ENCODE results near the gene PCNX1. TPM values are rescaled to one million over a fixed set of nuclear protein-coding genes. Genes with fewer than 3 reads are reported as not detected.

The PCNX1 gene
- total and polyA plus RNA-seq, 5 donors from 2014 or later: 16.4 to 202 (median 21.1) TPM

- H3K27me3 Mint-ChIP-seq: no peaks in the 10 kb centered on the region
- DNase-seq (no peak), ATAC-seq (ENCODE audit: low read depth in 2 of 2) (no peak)
- H3K27ac ChIP-seq (ENCODE audit: insufficient read depth, low read length, poor library complexity, severe bottlenecking): no peak overlapping the region
- peak overlapping the region in 2 of 4 donors; percentile 33 to 57 for H3K4me3 Mint-ChIP-seq
- H3K36me3 Mint-ChIP-seq: peaks cover 50% of the 10 kb centered on the region
- H3K4me3 ChIP-seq (ENCODE audit: low read depth, low read length): no peak overlapping the region
- peaks cover 73% of the 10 kb centered on the region for H3K36me3 ChIP-seq (ENCODE audit: control insufficient read depth, insufficient read depth, low read length)
- peak overlapping the region in 1 of 3 donors; percentile 84 for H3K27ac Mint-ChIP-seq
- peaks cover 18 to 32% of the 10 kb centered on the region in 2 experiments for H3K9me3 ChIP-seq (ENCODE audit: control insufficient read depth in 2 of 2, low read length in 2 of 2)
- peaks cover 8% of the 10 kb centered on the region for H3K4me1 ChIP-seq (ENCODE audit: control insufficient read depth, insufficient read depth, low read length, poor library complexity, severe bottlenecking)
- H3K4me1 Mint-ChIP-seq: peaks cover 20 to 54% (median 33%) of the 10 kb centered on the region in 4 donors
- no peaks in the 10 kb centered on the region for H3K27me3 ChIP-seq (ENCODE audit: control insufficient read depth, insufficient read depth, low read length)
- H3K9me3 Mint-ChIP-seq: peaks cover 0 to 32% (median 20%) of the 10 kb centered on the region in 7 donors
These were observed 40.5 kb downstream of the PCNX1 start for GRCh38 chr14:70947739-70948138.

DNA sequence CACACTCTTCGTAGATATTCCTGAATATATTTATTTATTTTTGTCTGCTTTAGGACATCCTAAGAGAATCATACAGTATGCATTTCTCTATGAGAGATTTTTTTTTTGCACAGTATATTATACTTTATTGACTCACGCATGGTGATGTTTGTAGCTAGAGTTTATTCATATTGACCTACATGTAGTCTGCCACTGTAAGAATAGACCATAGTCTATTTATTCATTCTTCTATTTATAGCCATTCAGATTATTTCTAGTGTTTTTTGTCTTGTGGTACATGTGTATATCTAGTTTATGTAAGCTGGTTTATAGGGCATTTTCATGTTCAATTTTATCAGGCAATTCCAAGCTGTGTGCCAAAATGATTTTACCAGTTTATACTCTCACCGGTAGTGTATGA lies 45.2 kb downstream of the PCNX1 start:
- peaks cover 0 to 6% of the 10 kb centered on the region in 2 experiments for H3K9me3 ChIP-seq (ENCODE audit: control insufficient read depth in 2 of 2, low read length in 2 of 2)
- Mint-ChIP-seq H3K4me3 (no peak overlapping the region), H3K27me3 (no peaks in the 10 kb centered on the region), H3K36me3 (peaks cover 24% of the 10 kb centered on the region), H3K4me1 (peaks cover 32 to 57% (median 34%) of the 10 kb centered on the region in 4 donors), H3K27ac (peak overlapping the region in 2 of 3 donors; percentile 36 to 69), H3K9me3 (peaks cover 0 to 7% (median 5%) of the 10 kb centered on the region in 7 donors)
- DNase-seq (no peak), ATAC-seq (ENCODE audit: low read depth in 2 of 2) (no peak)
- no peaks in the 10 kb centered on the region for H3K27me3 ChIP-seq (ENCODE audit: control insufficient read depth, insufficient read depth, low read length)
- H3K4me1 ChIP-seq (ENCODE audit: control insufficient read depth, insufficient read depth, low read length, poor library complexity, severe bottlenecking): peaks cover 29% of the 10 kb centered on the region
- H3K4me3 ChIP-seq (ENCODE audit: low read depth, low read length): no peak overlapping the region
- peaks cover 41% of the 10 kb centered on the region for H3K36me3 ChIP-seq (ENCODE audit: control insufficient read depth, insufficient read depth, low read length)
- H3K27ac ChIP-seq (ENCODE audit: insufficient read depth, low read length, poor library complexity, severe bottlenecking): no peak overlapping the region

DNA sequence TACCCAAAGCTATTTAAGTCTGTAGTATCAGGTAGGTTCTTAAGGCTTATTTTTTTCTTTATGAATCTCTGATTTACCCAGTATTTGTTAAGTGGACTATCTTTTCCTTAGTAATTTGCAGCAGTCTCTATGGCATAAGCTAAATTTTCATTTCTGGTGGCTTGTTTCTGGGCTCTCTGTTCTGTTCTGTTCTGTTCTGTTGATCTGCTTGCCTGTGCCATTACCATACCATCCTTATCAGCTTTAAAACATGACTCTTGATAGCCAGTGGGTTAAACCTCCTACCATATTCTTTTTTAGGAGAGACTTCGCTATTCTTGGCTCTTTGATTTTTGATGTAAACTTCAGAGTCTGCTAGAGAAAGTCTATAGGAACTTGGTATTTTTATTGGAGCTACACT lies 46.8 kb downstream of the PCNX1 start:
- peak overlapping the region in 2 of 3 donors; percentile 78 to 92 for H3K27ac Mint-ChIP-seq
- Histone ChIP-seq H3K4me1 (ENCODE audit: control insufficient read depth, insufficient read depth, low read length, poor library complexity, severe bottlenecking) (peaks cover 33% of the 10 kb centered on the region), H3K27me3 (ENCODE audit: control insufficient read depth, insufficient read depth, low read length) (no peaks in the 10 kb centered on the region), H3K27ac (ENCODE audit: insufficient read depth, low read length, poor library complexity, severe bottlenecking) (no peak overlapping the region), H3K36me3 (ENCODE audit: control insufficient read depth, insufficient read depth, low read length) (peaks cover 27% of the 10 kb centered on the region), H3K4me3 (ENCODE audit: low read depth, low read length) (peak overlapping the region; percentile 13), H3K9me3 (ENCODE audit: control insufficient read depth in 2 of 2, low read length in 2 of 2) (no peaks in the 10 kb centered on the region)
- no peak for DNase-seq
- H3K36me3 Mint-ChIP-seq: peaks cover 20% of the 10 kb centered on the region
- peak overlapping the region in 2 of 4 donors; percentile 3 to 8 for H3K4me3 Mint-ChIP-seq
- ATAC-seq (ENCODE audit: low read depth in 2 of 2): no peak
- H3K4me1 Mint-ChIP-seq: peaks cover 37 to 57% (median 39%) of the 10 kb centered on the region in 4 donors
- no peaks in the 10 kb centered on the region for H3K27me3 Mint-ChIP-seq
- H3K9me3 Mint-ChIP-seq: peaks cover 0 to 1% (median 0%) of the 10 kb centered on the region in 7 donors

DNA sequence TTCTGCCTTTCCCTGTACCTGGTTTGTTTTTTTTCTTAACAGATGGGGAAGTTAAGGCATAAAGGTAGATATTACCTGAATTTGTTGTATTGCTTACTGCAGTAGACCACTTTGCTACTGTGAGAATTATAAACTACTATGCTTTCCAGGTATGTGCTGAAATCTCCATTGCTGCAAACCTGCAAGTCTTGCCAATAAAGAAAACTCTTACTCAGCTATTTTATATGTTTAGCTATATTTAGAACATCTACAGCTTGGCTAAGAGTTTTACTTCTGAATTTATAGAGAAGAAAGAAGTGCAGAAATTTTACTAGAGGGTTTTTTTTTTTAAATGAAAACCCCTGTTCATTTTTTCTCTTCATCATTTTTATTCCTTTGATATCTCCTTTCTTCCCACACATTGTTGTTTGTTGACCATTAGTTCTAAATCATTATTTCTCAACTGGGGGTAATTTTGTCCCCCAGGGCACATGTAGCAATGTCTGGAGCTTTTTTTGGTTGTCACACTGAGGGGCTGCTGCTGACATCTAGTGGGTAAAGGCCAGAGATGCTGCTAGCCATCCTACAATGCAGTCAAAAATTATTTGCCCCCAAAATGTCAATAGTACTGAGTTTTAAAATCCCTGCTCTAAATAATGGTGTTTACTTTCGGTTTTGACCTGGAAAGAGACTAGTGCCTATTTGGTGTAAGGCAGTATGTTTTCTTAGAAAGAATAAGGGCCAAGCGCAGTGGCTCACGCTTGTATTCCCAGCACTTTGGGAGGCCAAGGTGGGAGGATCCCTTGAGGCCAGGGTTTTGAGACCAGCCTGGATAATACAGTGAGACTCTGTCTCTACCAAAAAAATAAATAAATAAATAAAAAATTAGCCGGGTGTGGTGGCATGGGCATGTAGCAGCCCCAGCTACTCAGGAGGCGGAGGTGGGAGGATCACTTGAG lies 48.6 kb downstream of the PCNX1 start:
- H3K27me3 Mint-ChIP-seq: no peaks in the 10 kb centered on the region
- no peaks in the 10 kb centered on the region for H3K9me3 Mint-ChIP-seq
- peak overlapping the region in 2 of 4 donors; percentile 24 to 64 for H3K4me3 Mint-ChIP-seq
- Histone ChIP-seq H3K27me3 (ENCODE audit: control insufficient read depth, insufficient read depth, low read length) (no peaks in the 10 kb centered on the region), H3K4me1 (ENCODE audit: control insufficient read depth, insufficient read depth, low read length, poor library complexity, severe bottlenecking) (peaks cover 33% of the 10 kb centered on the region), H3K4me3 (ENCODE audit: low read depth, low read length) (peak overlapping the region; percentile 37), H3K9me3 (ENCODE audit: control insufficient read depth in 2 of 2, low read length in 2 of 2) (no peaks in the 10 kb centered on the region), H3K27ac (ENCODE audit: insufficient read depth, low read length, poor library complexity, severe bottlenecking) (peak overlapping the region; percentile 5), H3K36me3 (ENCODE audit: control insufficient read depth, insufficient read depth, low read length) (peaks cover 10% of the 10 kb centered on the region)
- peaks cover 32 to 54% (median 38%) of the 10 kb centered on the region in 4 donors for H3K4me1 Mint-ChIP-seq
- DNase-seq (peak; percentile 33 to 61 (median 61)), ATAC-seq (ENCODE audit: low read depth in 2 of 2) (peak; percentile 77 to 81)
- H3K36me3 Mint-ChIP-seq: peaks cover 18% of the 10 kb centered on the region
- peak overlapping the region in 2 of 3 donors; percentile 4 to 89 for H3K27ac Mint-ChIP-seq

DNA sequence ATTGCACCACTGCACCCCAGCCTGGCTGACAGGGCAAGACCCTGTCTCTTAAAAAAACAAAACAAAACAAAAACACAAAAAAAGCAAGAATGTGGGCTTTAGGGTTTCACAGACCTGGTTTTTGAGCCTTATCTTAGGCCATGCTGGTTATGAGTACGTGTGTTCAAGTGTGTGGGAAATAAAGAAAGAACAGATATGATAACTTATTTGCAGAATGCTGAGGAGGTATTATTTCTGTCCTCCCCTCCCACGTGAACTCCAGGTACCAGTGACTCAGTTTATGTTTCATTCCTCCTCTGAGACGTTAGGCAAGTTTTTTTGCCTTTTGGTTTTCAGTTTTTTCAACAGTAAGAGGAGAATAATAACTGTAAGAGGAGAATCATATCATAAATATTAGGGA lies 49.3 kb downstream of the PCNX1 start:
- Histone ChIP-seq H3K36me3 (ENCODE audit: control insufficient read depth, insufficient read depth, low read length) (peaks cover 10% of the 10 kb centered on the region), H3K4me1 (ENCODE audit: control insufficient read depth, insufficient read depth, low read length, poor library complexity, severe bottlenecking) (peaks cover 33% of the 10 kb centered on the region), H3K27ac (ENCODE audit: insufficient read depth, low read length, poor library complexity, severe bottlenecking) (no peak overlapping the region), H3K27me3 (ENCODE audit: control insufficient read depth, insufficient read depth, low read length) (no peaks in the 10 kb centered on the region), H3K9me3 (ENCODE audit: control insufficient read depth in 2 of 2, low read length in 2 of 2) (no peaks in the 10 kb centered on the region), H3K4me3 (ENCODE audit: low read depth, low read length) (no peak overlapping the region)
- H3K4me3 Mint-ChIP-seq: no peak overlapping the region
- H3K9me3 Mint-ChIP-seq: no peaks in the 10 kb centered on the region
- H3K36me3 Mint-ChIP-seq: peaks cover 20% of the 10 kb centered on the region
- peak overlapping the region in 1 of 3 donors; percentile 69 for H3K27ac Mint-ChIP-seq
- DNase-seq: no peak
- H3K27me3 Mint-ChIP-seq: no peaks in the 10 kb centered on the region
- ATAC-seq (ENCODE audit: low read depth in 2 of 2): no peak
- peaks cover 35 to 58% (median 40%) of the 10 kb centered on the region in 4 donors for H3K4me1 Mint-ChIP-seq

DNA sequence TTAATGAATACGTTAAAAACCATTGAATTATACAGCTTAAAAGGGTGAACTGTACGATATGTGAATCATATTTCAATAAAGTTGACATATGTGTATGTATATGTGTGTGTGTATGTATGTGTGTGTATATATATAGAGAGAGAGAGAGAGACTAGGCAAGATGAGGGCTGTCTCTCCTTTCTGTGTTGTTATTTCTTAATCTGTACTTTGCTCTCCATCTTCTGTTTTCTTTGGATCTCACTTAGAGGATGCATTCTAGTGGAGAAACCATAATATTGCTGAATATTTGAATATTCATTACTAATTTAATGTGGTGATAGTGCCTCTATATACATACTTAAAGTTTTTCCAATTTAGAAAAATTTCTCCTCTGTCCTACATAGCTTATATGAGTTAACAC lies 50.5 kb downstream of the PCNX1 start:
- peaks cover 15% of the 10 kb centered on the region for H3K36me3 ChIP-seq (ENCODE audit: control insufficient read depth, insufficient read depth, low read length)
- H3K27me3 ChIP-seq (ENCODE audit: control insufficient read depth, insufficient read depth, low read length): no peaks in the 10 kb centered on the region
- no peak for ATAC-seq (ENCODE audit: low read depth in 2 of 2)
- Mint-ChIP-seq H3K4me1 (peaks cover 37 to 60% (median 42%) of the 10 kb centered on the region in 4 donors), H3K9me3 (no peaks in the 10 kb centered on the region), H3K27ac (peak overlapping the region in 1 of 3 donors; percentile 72), H3K36me3 (peaks cover 24% of the 10 kb centered on the region), H3K27me3 (no peaks in the 10 kb centered on the region), H3K4me3 (no peak overlapping the region)
- H3K9me3 ChIP-seq (ENCODE audit: control insufficient read depth in 2 of 2, low read length in 2 of 2): no peaks in the 10 kb centered on the region
- H3K4me3 ChIP-seq (ENCODE audit: low read depth, low read length): no peak overlapping the region
- no peak for DNase-seq
- H3K4me1 ChIP-seq (ENCODE audit: control insufficient read depth, insufficient read depth, low read length, poor library complexity, severe bottlenecking): peaks cover 36% of the 10 kb centered on the region
- H3K27ac ChIP-seq (ENCODE audit: insufficient read depth, low read length, poor library complexity, severe bottlenecking): no peak overlapping the region

- Mint-ChIP-seq H3K4me1 (peaks cover 43 to 66% (median 52%) of the 10 kb centered on the region in 4 donors), H3K36me3 (peaks cover 35% of the 10 kb centered on the region), H3K9me3 (no peaks in the 10 kb centered on the region), H3K27ac (peak overlapping the region in 2 of 3 donors; percentile 2 to 79), H3K4me3 (no peak overlapping the region), H3K27me3 (no peaks in the 10 kb centered on the region)
- Histone ChIP-seq H3K4me3 (ENCODE audit: low read depth, low read length) (no peak overlapping the region), H3K27me3 (ENCODE audit: control insufficient read depth, insufficient read depth, low read length) (no peaks in the 10 kb centered on the region), H3K9me3 (ENCODE audit: control insufficient read depth in 2 of 2, low read length in 2 of 2) (no peaks in the 10 kb centered on the region), H3K4me1 (ENCODE audit: control insufficient read depth, insufficient read depth, low read length, poor library complexity, severe bottlenecking) (peaks cover 17% of the 10 kb centered on the region), H3K36me3 (ENCODE audit: control insufficient read depth, insufficient read depth, low read length) (peaks cover 49% of the 10 kb centered on the region), H3K27ac (ENCODE audit: insufficient read depth, low read length, poor library complexity, severe bottlenecking) (no peak overlapping the region)
- ATAC-seq (ENCODE audit: low read depth in 2 of 2) (no peak), DNase-seq (no peak)
These were observed 55.7 kb downstream of the PCNX1 start for GRCh38 chr14:70962935-70963334.

All from CD4-positive, CD25-positive, alpha-beta regulatory T cell (primary cell).